ACHN (cell line): ENCODE data around the gene SYNE2.

Source experiments
- DNase-seq: peaks from one replicate; pipeline ENCODE4 v3.0.0-alpha.2; 2015
- in situ Hi-C: cut with HindIII; loops from 2 replicates; pipeline ENCODE4 v1.10.0; 2017; ENCODE audit warnings: low sequenced_read_pairs, low pct_ligation_motif_present, low pct_unique_long_range_greater_than_20kb

Gene SYNE2

GRCh38 chr14:64238631-64239030, 385.8 kb downstream of the SYNE2 start:
- DNase-seq = no peak
- in situ Hi-C loops = no loop called here

GRCh38 chr14:64244279-64244678, 391.5 kb downstream of the SYNE2 start:
- no peak for DNase-seq
- in situ Hi-C loops = no loop called here

DNA sequence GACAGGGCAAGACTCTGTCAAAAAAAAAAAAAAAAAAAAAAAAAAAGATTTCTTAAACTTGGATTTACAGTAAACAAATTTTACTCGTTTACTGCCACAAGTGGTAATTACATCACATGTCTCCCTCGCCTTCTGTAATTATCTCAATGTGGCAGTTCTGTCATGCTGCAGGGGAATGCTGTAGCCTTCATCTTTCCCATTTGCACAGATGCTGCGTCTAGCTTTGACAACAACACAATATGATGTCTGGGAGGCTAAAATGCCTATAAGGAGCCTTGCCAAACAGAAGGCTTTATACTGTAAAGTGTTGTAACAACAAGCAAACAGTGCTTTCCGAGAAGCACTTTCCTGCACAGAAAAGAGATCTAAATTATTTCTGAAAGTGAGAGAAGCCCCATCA, 392.7 kb downstream of the SYNE2 start:
- no peak for DNase-seq
- in situ Hi-C loops = no loop called here

GRCh38 chr14:64246688-64247087, 393.9 kb downstream of the SYNE2 start:
- in situ Hi-C loops = no loop called here

GRCh38 chr14:64247195-64247594, 394.4 kb downstream of the SYNE2 start:
- DNase-seq = no peak
- in situ Hi-C loops = no loop called here

More at GRCh38 chr14:64246688-64247087, 393.9 kb downstream of the SYNE2 start:
- no peak for DNase-seq

DNA sequence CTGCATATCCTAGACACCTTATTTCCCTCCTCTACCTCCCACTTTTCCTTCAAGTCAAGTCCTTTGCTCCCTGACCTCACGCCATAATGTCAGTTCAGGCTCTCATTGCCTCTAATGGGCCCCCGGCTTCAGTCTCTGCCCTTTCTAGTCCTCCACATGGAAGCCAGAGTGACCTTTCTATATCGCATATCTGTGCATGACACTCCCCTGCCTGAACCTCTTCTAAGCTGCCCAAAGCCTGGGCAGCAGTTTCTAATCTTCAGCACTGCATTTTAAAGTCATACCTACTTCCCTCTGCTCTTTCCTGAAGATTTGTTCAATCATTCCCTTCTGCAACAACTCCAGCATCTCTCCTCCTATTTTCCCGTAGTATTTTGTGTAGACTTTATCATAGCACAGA, 395.9 kb downstream of the SYNE2 start:
- no peak for DNase-seq
- in situ Hi-C loops = no loop called here

- in situ Hi-C loops = no loop called here
- DNase-seq = no peak
These were observed 396.6 kb downstream of the SYNE2 start for GRCh38 chr14:64249363-64249762.

DNA sequence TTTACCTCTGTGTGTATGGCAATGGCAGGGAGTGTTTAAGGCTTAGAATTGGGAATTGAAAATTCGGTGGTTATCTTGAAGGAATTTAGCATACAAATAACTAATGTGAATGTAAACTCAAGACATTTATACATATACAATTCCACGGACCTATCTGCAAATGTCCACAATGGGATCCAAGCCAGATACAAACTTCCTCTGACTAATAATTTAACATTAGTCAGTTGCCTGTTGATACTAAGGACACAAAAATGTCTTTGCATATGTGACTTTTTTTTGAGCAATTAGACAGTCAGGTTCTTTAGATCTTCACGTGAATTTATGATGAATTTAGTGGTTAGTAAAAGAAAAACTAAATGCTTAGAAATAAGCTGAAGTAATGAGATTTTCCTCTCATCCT, 400.9 kb downstream of the SYNE2 start:
- in situ Hi-C loops = no loop called here
- no peak for DNase-seq

DNA sequence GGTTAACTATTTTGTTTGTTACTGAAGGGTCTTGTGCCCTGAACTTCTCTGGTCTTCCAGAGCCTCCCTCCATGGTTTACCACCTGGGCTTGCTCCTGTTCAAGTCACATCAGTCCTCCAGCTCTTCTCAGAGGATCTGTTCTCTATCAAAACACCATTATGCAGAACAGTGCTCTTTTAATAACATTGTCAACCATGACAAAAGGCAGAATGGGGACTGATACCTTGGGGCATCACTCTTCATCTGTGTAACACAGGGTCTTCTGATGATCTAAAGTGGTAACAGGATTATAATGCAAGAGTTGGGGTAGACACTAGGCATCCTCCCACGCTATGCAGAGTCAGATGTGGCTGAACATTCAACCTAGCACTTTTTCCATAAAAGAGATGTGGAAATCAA, 403.0 kb downstream of the SYNE2 start:
- no peak for DNase-seq
- in situ Hi-C loops = no loop called here

DNA sequence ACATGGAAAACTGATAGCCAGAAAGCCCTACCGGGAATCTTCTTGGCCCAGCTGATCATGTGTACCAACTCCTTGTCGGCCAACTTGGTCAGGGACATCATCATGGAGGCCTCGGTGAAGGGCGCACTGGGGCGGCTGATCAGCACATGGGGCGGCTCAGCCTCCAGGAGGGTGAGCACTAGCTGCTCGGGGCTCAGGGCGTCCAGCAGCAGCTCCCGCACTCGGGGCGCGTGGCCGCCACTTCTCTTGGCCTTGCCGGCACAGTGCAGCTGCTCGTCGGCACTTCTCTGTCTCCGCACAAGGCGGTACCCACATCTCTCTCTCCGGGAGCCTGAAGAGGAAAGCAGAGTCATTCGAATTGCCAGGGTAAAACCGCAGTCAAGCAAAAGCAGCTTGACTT, 407.6 kb downstream of the SYNE2 start:
- in situ Hi-C loops = no loop called here

DNA sequence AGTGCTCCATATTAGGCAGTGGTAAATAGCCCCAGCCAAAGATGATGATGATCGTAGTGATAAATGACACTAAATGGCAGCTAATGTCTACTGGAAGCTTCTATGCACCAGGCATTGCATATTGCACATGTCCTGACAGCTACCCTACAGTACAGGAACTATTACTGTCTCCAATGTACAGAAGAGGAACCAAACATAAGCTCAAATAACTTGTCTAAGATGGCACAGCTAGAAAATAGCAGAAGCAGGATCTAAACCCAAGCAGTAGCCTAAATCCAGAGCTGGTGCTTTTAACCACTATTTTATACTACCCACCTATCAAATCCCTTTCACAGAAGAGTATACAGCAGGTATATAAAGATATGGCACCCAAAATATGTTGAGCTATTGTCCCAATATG, 412.4 kb downstream of the SYNE2 start:
- no peak for DNase-seq
- in situ Hi-C loops = no loop called here

More for the DNA sequence above, 407.6 kb downstream of the SYNE2 start:
- no peak for DNase-seq

- DNase-seq = peak; percentile 43
- in situ Hi-C loops = no loop called here
These were observed 413.4 kb downstream of the SYNE2 start for GRCh38 chr14:64266239-64266638.

DNA sequence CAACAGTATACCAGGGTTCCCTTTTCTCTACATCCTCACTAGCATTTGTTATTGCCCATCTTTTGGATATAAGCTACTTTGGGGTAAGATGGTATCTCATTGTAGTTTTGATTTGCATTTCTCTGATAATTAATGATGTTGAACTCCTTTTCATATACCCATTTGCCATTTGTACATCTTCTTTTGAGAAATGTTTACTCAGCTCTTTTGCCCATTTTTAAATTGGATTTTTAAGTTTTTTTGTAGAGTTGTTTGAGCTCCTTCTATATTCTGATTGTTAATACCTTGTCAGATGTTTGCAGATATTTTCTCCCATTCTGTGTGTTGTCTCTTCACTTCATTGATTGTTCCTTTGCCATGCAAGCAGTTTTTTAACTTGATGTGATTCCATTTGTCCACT, 419.2 kb downstream of the SYNE2 start:
- DNase-seq = no peak
- in situ Hi-C loops = no loop called here
